ENCODE results near the gene SOHLH1.

DNA sequence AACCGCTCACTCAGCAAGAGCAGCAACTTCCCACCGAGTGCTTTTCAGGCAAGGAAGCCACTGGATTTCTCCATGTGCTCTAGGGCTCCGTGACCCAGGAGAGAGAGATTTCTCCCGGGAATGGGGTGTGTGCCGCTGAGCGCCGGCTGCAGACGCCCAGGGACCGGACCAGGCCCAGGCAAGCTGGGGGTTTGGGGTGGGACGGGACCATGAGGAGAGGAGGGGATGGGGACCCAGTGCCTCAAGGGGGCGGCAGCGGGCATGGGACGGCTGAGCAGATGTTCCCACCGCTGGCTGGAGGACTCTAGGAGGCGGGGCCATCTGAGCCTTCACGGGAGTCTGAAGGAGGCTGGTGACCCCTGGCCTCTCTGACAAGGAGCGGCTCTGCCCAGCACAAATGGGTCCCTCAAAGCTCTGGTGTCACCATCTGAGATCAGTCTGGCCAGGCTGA, 27.7 kb downstream of the SOHLH1 start:
- TF ChIP-seq GATA2 (IDR thresholded peaks at IDR 0.05; ENCODE audit: low read depth, low read length) (no peak), GATA3 (IDR thresholded peaks at IDR 0.05; ENCODE audit: low read depth, low read length) (no peak)

Data from SH-SY5Y (cell line).